ENCODE results near the gene FER.
"Not testable (repeated sequence)": the region's sequence is repeated elsewhere in the genome, so short reads cannot be mapped to it uniquely, and the experiment has no call there.

The FER gene

DNA sequence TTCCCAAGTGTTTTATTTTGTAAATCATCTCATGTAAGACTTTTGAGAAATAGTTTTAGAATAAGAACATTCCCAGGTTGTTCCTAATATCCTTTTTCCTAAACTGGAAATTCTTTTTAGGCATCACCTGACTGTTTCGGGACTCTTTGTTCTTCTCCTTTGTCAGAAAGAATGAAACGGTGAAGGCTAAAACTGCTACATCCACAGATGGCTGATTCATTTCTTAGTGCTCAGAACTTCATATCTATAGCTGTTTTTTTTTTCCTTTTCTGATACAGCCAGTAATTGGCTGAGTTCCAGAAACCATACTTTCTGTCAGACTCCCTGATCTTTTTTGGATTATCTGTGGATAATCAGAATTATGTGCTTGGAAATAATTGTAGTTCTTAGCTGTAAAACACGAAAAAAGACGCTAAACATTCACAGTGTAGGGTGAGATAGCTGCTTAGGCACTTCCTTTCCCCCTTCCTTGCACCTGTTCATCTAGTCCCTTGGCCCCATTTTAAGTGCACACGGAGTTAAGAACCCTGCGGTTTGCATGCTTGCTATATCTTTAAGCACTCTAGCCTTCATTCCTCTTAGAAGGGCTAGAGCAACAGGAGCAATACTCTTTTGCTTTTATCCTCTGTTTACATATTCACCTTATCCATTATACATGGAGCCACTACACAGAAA, 378.2 kb downstream of the FER start:
- DNase-seq (ENCODE audit: low read depth): no peak

DNA sequence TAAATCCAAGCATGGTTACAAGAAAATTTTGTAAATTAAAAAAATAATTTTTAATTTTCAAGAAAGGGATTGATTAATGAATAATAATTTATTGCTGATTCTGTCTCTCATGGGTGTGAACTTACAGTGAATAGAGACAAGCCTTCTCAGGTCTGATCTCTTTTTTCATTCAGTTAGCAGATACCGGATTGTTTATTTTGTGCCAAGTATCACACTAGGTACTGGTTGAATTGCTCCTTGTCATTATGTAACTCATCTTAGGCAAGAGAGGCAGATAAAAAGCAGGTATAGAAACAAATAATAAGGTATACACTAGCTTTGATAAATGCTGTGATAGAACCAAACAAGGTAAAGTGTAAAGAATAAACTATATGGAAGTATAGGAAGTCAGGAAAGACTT, 378.8 kb downstream of the FER start:
- no peak for DNase-seq (ENCODE audit: low read depth)

DNA sequence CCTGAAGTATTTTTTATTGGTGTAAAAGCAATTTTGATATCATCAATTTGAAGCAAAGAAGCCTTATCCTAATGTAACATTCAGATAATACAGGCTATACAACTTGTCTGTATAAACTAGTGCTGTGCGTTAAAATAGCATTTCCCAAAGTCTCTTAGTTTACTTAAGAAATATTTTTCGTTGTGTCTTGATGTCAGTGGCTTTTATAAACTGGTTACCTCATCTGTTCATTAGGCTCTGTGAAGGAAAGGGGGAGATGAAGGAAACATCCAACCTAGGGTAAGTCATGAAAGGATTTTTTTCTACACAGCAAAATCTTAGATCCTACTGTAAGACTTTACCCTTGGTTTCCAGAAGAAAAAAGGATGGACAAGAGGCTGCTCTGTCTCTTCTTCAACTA, 389.2 kb downstream of the FER start:
- no peak for DNase-seq (ENCODE audit: low read depth)

DNA sequence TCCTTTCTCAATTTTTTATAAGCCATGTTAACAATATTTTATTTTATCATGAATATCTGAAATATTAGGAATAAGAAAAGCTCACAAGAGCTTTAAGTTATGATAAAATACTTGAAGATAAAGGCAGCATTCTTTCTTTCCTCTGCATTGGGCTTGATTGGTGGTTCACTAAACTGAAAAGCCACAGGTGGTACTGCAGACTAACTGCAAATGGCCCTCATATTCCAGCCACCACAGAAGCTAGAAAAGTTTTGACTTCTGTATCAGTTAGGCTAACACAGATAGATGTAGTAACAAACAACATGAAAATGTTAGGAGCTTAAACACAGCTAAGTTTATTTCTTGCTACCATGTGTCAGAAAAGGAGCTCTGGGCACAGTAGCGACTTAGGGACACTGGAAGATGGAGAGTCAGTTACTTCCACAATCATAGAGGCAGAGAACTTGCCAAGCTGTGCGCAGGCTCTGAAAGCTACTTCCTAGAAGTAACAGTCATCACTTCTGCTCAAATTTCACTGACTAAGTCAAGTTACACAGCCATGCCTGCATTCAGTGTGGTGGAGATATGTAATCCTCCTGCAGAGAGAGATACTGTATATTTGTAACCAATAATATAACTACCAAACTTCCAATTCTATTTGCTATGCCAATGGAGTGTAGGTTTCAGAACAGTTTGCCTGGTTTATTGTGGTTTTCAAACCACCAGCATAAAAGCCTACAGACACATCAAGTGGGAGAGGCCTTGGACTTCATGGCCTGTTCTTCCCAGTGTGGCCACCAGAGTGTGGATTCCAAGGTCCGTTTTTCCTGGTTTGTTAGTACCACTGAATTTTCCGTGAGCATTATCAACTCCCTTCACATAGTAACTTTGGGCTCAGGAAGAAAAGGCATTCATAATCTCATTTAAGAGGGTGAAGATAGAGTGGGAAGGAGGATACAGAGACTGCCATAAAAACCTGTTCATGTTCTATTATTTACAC, 393.8 kb downstream of the FER start:
- no peak for DNase-seq (ENCODE audit: low read depth)

DNA sequence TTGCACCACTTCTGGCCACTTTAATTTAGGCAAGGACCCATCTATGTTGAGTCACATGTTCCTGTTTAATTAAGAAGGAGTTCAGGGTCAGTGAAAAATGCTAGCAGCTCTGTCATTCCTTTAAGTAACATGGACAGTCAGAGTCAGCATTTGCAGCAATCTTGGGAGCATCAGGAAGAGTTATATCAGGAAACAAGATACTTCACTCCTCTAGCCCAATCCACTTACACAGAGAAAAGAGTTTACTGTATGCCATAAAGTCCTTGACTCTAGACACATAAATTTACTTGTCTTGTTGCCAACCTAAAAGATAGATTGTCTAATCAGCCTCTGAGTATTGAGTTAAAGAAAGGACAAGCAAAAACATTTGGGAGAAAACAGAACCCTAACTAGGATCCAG, 395.3 kb downstream of the FER start:
- no peak for DNase-seq (ENCODE audit: low read depth)

DNA sequence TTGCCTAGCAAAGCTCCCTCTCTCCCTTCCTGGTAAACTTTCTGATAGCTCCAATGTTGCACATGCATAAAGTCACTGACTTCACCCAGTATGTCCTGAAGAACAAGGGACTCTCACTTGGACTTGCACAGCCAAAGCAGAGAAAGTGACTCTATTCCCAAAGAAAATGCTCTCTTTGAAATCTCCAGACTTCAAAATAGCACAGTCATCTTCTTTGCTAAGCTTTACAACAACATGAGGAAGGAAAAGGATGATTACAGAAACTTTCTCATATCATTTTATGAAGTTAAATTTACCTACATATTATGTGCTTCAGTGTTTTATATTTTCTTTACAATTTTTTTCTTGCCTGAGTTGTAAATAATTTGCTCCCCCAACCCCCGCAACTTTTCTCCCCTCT, 397.4 kb downstream of the FER start:
- no peak for DNase-seq (ENCODE audit: low read depth)

DNA sequence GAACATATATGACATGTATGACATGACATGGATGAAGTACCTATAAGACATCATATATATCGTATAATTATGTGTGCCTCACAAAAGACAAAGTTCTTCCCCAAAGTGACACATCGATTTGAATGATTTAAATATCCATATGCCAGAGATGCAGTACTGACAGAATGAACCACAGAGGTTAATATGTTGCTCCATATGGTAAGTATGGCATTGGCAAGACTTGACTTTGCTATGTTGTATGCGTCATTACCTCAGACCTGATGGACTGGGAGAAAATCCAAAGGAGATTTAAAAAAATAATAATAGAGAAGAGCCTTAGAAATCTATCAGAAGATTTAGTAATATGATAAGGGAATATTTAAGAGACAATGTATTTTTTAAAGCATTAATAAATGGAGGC, 398.9 kb downstream of the FER start:
- DNase-seq (ENCODE audit: low read depth): no peak

DNA sequence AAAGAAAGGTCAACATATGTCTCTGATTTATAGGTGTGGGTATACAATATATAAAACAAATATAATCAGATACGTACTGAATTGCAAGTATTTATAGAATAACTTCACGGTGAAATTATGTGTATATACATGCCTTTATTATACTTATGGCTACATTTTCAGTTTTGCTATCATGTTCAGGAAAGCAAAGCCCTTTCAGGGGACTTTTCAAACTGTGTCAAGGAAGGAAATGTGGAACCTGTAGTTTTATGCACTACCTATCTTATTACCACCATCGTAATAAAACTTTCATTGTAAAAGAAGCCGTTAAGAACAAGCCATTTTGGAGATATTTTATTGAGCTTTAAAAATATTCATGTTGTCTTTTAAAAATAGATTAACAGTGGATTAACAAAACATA, 404.9 kb downstream of the FER start:
- DNase-seq (ENCODE audit: low read depth): no peak

DNA sequence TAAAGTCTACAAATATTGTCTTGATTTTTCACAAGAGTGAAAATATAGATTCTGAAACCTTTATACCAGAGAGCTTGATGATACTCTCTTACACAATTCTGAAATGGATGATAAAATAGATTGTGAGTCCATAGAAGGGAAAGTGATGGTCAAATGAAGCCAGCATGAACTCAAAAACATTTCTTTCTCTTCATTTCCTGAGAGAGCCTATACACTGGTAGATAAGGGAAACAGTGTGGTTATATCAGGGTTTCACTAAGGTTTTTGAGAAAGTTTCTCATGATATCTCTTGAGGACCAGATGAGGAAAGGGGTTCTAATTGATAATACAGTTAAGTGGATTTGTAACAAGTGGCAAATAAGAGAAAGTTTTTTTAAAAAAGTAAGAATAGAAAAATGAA, 407.9 kb downstream of the FER start:
- DNase-seq (ENCODE audit: low read depth): no peak

DNA sequence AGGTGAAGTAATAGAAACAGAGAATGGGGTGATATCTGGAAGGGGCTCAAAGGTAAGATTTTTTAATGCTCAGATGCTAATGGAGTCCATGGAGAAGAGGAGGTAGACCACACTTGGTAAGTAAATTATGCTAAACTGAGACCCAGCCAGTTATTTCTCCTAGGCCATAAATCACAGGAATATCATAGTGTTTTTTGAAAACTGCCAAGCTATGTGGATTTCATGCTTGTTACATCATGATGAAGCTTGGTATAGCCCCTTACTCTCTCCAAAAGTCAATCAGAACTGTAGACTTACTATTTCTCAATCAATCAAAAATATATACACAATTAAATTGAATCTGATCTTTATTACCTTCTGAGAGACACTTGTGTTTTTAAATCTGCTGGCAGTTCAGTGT, 409.2 kb downstream of the FER start:
- DNase-seq (ENCODE audit: low read depth): no peak

DNA sequence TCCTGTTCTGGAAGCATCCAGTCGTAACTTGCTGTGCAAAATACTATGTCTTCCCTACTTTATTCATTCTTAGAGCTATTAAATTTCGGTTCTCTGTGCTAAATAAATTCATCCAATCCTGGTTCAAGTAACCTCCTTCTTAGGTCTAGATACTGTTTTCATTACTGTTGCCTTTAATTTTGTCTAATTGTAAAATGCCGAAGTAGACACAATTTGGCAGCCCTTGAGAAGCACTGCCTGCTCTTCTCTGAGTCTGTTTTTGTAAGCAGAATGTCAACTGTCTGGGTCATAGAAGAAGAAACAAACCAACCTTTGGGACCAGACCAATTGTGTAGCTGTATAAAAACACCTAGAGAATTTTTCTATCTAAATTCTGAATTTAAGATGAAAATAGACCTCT, 412.8 kb downstream of the FER start:
- no peak for DNase-seq (ENCODE audit: low read depth)

DNA sequence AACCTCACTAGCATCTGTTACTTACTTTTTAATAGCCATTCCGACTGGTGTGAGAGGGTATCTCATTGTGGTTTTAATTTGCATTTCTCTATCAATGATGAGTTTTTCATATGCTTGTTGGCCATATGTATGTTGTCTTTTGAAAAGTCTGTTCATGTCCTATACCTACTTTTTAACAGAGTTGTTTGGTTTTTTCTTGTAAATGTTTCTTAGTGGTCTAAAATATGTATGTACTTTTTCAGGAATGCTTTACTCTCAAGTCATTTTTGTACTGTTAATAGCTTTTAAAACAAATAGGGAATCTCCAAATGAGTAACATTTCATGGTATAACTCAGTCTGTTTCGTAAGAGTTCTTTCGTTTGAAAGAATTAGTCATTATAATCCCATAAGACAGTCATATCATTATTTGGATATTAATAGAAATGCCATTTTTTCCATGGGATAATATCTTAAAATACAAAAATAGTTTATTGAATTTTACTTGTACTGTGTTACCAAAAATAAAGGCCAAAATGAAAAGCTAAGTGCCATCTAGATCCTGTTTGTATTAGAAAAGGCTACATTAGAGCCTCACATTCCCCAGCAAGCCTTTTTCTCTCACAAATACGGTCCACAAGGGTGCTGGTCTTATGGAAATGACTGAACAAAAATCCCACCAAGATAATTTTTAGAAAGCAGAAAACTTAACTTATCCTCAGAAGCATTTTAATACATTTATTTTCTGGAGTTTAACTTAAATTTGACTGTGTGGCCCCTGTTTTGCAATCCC, 414.4 kb downstream of the FER start:
- DNase-seq (ENCODE audit: low read depth): no peak

DNA sequence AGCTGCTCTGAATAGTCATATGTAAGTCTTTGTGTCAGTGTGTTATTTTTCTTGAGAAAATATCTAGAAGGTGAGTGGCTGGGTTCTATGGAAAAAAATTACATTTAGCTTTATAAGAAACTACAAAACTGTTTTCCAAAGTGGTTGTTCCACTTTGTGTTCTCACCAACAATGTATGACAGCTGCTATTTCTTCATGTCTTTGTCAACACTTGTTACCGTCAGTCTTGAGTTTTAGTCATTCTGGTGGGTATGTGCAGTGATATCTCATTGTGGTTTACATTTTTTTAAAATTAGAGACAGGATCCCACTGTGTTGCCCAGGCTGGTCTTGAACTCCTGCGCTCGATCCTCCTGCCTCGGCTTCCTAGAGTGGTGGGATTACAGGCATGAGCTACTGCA, 415.6 kb downstream of the FER start:
- no peak for DNase-seq (ENCODE audit: low read depth)

DNA sequence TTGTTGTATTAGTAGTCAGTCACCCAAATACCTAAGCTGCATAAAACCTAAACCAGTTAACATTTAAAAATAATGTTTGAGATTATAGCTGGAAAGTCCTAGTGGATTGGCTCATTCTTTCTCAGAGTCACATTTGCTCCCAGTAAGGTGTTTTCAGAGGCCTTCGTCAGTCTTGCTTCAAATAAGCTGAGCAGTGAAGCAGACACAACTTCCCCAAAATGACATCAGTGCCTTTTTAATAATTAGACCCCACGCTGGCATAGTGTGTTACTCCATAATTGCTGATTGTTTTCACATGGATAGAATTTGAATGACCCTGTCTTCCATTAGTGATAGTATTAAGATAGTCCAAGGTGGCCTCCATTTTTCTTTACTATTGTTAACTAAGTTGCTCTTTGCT, 416.3 kb downstream of the FER start:
- DNase-seq (ENCODE audit: low read depth): no peak

DNA sequence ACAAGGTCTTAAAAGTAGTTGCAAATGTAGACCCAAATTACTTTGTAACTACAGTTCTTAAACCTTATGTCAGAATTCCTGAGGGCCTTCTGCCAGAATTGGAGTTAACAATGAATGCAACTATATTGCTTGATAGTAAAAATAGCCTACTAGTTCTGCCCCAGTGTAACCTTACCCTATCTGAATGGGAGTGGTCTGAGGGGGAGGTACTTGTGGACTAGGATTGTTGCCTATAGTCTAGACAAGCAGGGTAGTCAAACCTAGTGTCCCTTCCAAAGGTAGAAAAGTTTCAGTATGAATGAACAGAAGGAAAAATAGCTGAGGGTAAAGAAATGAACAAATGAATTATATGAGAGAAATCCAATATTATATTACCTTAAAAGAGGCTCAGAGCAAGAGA, 419.9 kb downstream of the FER start:
- DNase-seq (ENCODE audit: low read depth): no peak

DNA sequence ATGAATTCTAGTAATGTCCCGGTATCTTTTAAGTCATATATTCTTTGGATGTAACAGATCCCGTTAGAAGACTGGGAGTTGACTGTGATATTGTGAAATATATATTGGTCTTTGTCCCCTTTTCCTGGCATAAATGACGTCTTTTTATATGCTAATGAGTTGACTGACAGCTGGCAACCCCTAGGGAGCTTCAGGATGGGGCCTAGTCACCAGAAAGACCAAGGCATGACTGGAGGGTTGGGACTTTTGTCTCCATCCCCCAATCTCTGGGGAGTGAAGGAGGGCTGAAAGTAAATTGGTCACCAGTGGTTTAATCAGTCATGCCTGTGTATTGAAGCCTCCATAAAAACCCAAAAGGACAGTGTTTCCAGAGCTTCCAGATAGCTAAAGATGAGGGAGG, 420.5 kb downstream of the FER start:
- DNase-seq (ENCODE audit: low read depth): no peak

DNA sequence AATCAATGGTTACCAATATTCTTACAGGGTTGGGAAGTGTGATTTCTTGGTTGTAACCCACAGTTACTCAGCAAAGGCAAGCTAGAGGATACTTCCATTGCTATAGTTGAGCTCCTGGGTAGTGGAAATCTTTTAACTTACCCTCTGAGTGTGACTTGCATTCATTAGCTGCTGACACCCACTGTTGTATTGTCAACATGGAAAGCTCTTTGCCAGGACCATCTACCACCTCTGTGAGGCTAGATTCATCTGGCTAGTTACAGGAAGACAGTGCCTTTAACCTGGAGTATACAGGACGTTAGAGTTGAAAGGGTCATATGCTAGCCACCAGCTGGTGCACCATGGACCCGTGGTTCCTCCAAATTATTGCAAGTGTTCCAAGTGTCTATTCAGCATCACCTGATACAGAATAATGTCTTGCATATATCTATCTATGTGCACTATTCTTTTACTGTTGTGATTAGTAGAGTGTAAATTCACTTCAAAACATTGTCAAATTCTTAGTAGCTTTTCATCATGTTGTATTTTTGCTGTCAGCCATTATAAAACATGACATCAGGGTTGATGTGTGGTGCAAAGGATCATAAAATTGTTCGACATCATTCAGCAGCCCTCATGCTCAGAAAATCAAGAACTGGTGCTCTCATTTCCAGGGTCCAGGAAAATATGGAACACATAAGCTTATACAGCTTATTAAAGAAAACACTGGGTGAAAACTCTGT, 423.1 kb downstream of the FER start:
- no peak for DNase-seq (ENCODE audit: low read depth)

DNA sequence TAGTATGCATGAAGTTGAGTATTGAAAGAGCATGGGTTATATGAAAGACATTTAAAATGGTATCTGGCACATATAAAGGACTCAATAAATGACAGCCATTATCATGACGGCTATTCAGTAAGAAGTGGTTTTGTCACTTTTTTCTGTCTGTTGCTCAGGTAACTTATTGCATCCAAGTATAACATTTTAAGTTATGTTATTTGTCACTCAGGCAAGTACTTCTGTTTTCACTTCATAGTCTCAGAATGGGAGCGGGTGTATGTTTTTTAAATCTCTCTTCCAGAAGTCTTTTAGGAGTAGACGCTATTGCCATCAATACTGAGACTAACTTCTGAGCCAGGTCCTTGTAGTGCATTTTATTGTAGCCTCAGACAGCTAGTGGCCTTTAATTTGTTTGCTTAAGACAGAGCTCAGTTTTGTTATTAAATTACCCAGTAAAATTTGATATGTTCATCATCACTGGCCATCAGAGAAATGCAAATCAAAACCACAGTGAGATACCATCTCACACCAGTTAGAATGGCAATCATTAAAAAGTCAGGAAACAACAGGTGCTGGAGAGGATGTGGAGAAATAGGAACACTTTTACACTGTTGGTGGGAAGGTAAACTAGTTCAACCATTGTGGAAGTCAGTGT, 423.9 kb downstream of the FER start:
- not testable (repeated sequence) for DNase-seq (ENCODE audit: low read depth)

DNA sequence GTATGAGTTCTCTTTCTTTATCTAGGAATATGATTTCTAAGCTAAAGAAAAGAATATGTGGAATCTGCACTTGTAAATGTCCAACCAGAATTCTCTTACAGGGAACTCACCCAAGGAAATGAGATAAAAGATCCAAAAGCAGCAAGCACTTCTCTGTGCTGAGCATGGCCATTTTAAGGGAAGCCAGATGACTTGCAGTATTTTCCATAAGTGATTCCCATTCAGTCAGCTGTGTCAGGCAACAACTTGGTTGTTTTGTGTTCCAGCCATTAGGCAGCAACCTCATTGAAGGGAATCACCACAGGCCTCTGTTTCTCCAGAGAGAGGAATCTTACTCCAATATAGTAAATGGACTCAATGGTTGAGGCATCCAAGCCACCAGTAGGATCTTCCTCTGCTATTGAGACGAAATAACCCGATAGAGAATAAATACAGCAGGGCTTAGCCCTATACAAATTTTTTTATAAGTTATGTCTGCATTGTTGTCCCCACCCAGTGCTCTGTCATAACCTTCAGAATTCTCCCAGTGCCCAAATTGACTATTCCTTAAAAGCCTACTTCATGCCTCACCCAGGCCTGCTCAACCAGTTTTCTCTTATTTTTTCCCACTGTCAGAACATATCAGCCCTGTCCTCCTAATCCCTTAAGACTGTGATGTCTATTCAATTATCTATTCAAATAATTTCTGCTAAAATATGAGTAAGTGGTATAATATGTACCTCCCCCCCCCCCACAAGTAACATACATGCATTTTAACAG, 425.5 kb downstream of the FER start:
- no peak for DNase-seq (ENCODE audit: low read depth)

DNA sequence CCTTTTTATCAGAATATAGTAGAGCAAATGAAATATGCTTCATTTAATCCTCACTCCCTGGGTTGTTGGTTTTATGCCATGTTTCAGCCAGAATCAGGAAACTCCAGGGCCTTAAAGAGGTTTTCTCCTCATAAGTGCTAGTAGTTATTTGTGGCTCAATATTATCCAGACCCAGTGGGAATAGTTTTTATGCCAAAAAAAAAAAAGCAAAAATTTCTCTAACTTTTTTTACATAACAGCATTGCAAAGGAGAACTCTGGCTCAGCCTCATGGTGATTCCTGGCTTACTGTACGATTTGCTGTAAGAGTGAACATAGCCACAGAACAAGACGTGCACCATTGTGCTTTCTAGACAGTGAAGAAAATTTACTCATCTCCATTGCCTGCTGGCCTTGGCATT, 429.5 kb downstream of the FER start:
- DNase-seq (ENCODE audit: low read depth): no peak

DNA sequence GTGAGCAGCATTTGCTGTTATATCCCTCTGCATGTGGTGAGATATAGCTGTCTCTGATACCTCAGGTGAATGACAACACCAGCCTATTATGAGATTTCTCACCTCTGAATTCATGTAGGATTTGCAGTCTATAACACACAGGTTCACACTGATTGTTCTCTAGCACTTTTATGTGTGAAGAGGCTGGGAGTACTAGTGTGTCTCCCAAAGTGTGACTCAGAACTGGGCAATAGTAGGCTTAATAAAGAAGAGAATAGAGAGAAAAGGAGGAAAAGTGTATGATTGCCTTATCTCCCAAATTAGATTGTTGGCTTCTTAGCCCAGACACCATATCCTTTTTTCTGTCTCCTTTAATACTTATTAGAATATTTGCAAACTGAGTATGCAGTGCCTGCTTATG, 430.1 kb downstream of the FER start:
- no peak for DNase-seq (ENCODE audit: low read depth)

All from stimulated activated CD4-positive, alpha-beta T cell treated with anti-CD3 and anti-CD28 coated beads, Interleukin-2, amount 100 ng/mL, for 4 hours (primary cell).